Measurements from ENCODE around the gene MARCHF4. TPM values are rescaled to one million over a fixed set of nuclear protein-coding genes. Genes with fewer than 3 reads are reported as not detected.

Gene MARCHF4
- total RNA-seq, 4 donors from 2014 or later, result not detected

DNA sequence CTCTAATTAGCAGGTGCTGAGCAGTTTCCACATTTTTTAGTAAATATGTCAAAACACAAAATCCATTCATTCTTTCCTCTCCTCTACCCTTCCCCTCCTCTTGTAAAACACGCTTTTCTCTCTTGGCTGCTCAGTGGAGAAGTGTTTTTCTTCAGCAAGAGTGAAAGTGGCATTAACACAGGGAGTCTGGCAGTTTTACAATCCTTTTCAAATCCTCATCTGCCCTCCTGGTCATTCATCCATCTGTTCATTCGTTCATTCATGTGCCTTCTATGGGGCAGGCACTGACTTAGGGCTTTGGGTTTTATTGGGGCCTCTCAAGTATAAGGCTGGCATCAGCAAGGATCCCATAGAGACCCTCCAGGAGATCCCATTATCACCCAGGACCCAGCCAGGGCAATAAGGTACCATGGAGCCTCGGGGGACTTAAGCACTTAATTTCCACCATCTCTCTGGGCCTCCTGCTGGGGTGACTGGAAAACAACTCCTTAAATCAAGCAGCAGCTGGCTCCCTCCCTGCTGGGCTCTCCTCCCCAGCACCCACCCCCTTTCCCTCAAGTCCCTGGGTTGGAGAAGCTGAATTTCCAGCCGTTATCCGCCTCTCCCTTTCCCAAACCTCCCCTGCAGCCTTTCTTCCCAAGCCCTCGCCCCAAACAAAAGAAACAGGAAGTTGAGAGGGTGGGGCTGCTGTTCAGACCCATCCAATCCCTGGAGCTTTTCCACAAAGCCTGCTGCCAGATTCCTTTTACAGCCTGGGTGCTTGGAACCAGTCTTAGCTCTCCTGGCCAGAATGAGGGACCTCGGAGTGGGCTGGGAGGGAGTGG lies 32.6 kb downstream of the MARCHF4 start:
- no peaks in the 10 kb centered on the region for H3K27me3 ChIP-seq
- DNase-seq (ENCODE audit: low spot score in 2 of 2), result no peak
- 25 to 32% methylated on average over 7 of the region's 7 CpGs for WGBS, 2 donors

DNA sequence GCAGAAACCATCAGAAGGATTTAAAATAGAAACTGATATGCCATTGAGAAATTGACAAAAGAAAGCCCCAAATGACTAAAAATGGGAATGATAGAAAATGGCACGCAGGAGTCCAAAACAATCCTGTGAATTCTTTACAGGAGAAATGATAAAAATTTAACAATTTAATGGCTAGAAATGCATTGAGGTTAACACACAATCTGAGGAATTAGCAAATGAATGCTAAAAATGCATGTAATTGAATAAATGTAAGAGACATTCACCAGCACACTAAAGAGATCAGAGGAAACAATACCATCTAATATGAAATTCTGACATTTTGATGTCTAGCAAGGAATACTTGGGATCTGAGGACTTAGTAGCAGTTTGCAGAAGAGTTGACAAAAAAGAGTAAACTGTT lies 37.0 kb downstream of the MARCHF4 start:
- TF ChIP-seq POLR2A (IDR thresholded peaks at IDR 0.05) (no peak), EP300 (IDR thresholded peaks at IDR 0.05) (no peak)
- TF ChIP-seq, protein P1, sequence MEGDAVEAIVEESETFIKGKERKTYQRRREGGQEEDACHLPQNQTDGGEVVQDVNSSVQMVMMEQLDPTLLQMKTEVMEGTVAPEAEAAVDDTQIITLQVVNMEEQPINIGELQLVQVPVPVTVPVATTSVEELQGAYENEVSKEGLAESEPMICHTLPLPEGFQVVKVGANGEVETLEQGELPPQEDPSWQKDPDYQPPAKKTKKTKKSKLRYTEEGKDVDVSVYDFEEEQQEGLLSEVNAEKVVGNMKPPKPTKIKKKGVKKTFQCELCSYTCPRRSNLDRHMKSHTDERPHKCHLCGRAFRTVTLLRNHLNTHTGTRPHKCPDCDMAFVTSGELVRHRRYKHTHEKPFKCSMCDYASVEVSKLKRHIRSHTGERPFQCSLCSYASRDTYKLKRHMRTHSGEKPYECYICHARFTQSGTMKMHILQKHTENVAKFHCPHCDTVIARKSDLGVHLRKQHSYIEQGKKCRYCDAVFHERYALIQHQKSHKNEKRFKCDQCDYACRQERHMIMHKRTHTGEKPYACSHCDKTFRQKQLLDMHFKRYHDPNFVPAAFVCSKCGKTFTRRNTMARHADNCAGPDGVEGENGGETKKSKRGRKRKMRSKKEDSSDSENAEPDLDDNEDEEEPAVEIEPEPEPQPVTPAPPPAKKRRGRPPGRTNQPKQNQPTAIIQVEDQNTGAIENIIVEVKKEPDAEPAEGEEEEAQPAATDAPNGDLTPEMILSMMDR (IDR thresholded peaks at IDR 0.05), result no peak
- no peaks in the 10 kb centered on the region for H3K9me3 ChIP-seq
- H3K27me3 ChIP-seq, result no peaks in the 10 kb centered on the region
- DNase-seq (ENCODE audit: low spot score in 2 of 2), result no peak
- H3K36me3 ChIP-seq, result no peaks in the 10 kb centered on the region
- WGBS, 2 donors, result 55 to 76% methylated on average over 1 of the region's 1 CpG
- peaks cover 0 to 9% (median 3%) of the 10 kb centered on the region in 4 donors for H3K4me1 ChIP-seq
- H3K27ac ChIP-seq, result no peak overlapping the region
- H3K4me3 ChIP-seq, result no peak overlapping the region

More for the DNA sequence above, 32.6 kb downstream of the MARCHF4 start:
- Histone ChIP-seq H3K4me3 (no peak overlapping the region), H3K36me3 (no peaks in the 10 kb centered on the region), H3K27ac (peak overlapping the region in 2 of 4 donors; percentile 16 to 50), H3K9me3 (no peaks in the 10 kb centered on the region), H3K4me1 (peaks cover 0 to 22% (median 4%) of the 10 kb centered on the region in 4 donors)
- TF ChIP-seq EP300 (IDR thresholded peaks at IDR 0.05) (no peak), POLR2A (IDR thresholded peaks at IDR 0.05) (no peak)
- TF ChIP-seq, protein P1 (IDR thresholded peaks at IDR 0.05), result no peak

DNA sequence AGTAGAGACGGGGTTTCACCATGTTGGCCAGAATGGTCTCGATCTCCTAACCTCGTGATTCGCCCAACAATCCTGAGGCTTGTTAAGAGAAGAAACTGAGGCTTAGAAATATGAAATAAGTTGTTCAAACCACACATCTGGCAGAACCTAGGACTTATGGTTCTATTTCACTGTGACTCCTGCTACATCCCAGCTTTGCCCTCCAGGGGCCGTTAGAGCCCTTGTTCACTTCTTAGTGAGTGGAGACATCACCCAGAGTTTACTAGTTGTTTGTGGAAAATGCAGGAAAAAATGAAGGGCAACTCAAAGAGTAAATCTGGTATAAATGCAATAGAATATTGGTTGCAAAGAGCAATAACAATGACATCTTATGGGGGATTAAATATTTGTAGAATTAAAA lies 43.9 kb downstream of the MARCHF4 start:
- no peak for DNase-seq (ENCODE audit: low spot score in 2 of 2)

DNA sequence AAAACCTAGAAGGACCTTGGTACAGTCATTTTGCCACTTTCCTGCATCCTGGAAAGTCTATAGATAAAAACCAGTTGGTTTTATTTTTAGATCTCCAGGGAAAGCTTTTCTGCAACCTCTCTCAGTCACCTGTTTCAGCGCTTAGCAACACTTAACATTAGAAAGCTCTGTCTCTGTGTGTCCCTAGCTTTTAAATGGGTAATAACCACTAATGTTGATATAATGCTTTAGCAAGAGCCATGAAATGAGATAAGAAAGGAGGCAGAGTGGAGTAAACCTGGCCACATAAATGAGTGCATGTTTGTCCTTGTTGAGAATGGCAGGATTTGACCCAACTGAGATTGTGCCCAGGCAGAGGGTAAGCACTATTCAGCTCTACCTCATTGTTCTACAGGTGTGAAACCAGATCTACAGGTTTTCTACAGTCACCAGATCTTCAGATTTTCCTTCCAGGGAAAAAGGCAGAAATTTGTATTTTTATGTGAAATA lies 44.8 kb downstream of the MARCHF4 start:
- no peaks in the 10 kb centered on the region for H3K36me3 ChIP-seq
- no peaks in the 10 kb centered on the region for H3K27me3 ChIP-seq
- H3K4me1 ChIP-seq, result no peaks in the 10 kb centered on the region
- DNase-seq (ENCODE audit: low spot score in 2 of 2), result no peak
- 93 to 94% methylated on average over 1 of the region's 1 CpG for WGBS, 2 donors
- H3K9me3 ChIP-seq, result no peaks in the 10 kb centered on the region
- no peak overlapping the region for H3K27ac ChIP-seq
- no peak overlapping the region for H3K4me3 ChIP-seq
- TF ChIP-seq, protein P1 (IDR thresholded peaks at IDR 0.05), result no peak
- TF ChIP-seq EP300 (IDR thresholded peaks at IDR 0.05), result no peak
- no peak for TF ChIP-seq POLR2A (IDR thresholded peaks at IDR 0.05)

More for the DNA sequence above, 43.9 kb downstream of the MARCHF4 start:
- Histone ChIP-seq H3K27ac (no peak overlapping the region), H3K36me3 (no peaks in the 10 kb centered on the region), H3K4me1 (no peaks in the 10 kb centered on the region), H3K27me3 (no peaks in the 10 kb centered on the region), H3K4me3 (no peak overlapping the region), H3K9me3 (no peaks in the 10 kb centered on the region)
- TF ChIP-seq EP300 (IDR thresholded peaks at IDR 0.05) (no peak), POLR2A (IDR thresholded peaks at IDR 0.05) (no peak)
- TF ChIP-seq, protein P1 (IDR thresholded peaks at IDR 0.05), result no peak
- 84 to 89% methylated on average over 5 of the region's 5 CpGs for WGBS, 2 donors

Small RNAs within 50 kb of the gene (small RNA-seq; reads per million reads assigned to genes)
- gene RF00019, result not detected

Other genes with a start within 250 kb of the MARCHF4 start
- 10 to 100 TPM; 11.7 to 35.5 (median 27.5) TPM for gene SMARCAL1, start 40.0 kb upstream of the MARCHF4 start, total RNA-seq
- 1,000 to 10,000 TPM; 1,138 to 2,228 (median 1,396) TPM for gene RPL37A, start 126.4 kb upstream of the MARCHF4 start, total RNA-seq